Suprapubic skin (tissue), 3 donors: ENCODE measurements around the gene PAEP.

Experiments used
- CTCF ChIP-seq, 2 donors: fragments of 200-600 bp in 1 of 2; fragments of 450-650 bp in 1 of 2; sonication (generic) in 1 of 2; IDR thresholded peaks; one replicate each; pipeline ENCODE4 v1.5.1; 2016 to 2019; ENCODE audit warnings: antibody characterized with exemption in 2 of 2, mild to moderate bottlenecking in 1 of 2, moderate library complexity in 1 of 2
- POLR2A ChIP-seq, 2 donors: fragments of 450-650 bp; IDR thresholded peaks; one replicate each; pipeline ENCODE4 v1.6.1; 2017; ENCODE audit warnings: antibody characterized with exemption in 2 of 2, mild to moderate bottlenecking in 2 of 2, moderate library complexity in 2 of 2

DNA sequence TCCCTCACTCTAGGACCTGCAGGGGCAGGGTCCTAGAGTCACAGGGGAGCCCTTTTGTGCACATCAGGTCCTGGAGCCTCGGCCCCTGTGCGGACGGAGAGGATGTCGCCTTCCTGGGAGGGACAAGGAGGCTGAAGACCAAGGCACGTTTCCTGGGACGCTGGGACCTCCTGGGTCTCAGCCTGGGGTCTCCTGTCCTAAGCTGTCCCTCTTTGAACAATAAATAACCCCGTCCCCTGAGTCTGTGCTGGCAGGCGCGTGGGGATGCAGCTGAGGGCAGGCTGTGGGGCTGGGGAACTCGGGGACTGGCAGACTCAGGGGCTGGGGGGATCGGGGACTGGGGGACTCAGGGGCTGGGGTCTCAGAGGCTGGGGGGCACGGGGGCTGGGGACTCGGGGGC, 31.1 kb downstream of the PAEP start:
- TF ChIP-seq CTCF (IDR thresholded peaks at IDR 0.05), result no peak
- no peak for TF ChIP-seq POLR2A (IDR thresholded peaks at IDR 0.05)
